HFF-Myc (cell line): ENCODE results near the gene ARID4B.

Experiments
- DNase-seq: peaks from one replicate; pipeline ENCODE4 v3.0.0-alpha.2; 2011; ENCODE audit warnings: low read depth; ENCODE audit errors: extremely low read depth
- H3K4me3 ChIP-seq: replicated peaks from 2 replicates; pipeline ENCODE4 v1.5.1; 2011; ENCODE audit warnings: low read depth, mild to moderate bottlenecking, control low read depth, low read length
- TF ChIP-seq, protein P1 (sequence below): IDR thresholded peaks from 2 replicates; pipeline ENCODE4 v1.5.1; 2012; ENCODE audit warnings: mild to moderate bottlenecking, low read depth, low read length, control low read depth; ENCODE audit errors: missing control alignments

Gene ARID4B

DNA sequence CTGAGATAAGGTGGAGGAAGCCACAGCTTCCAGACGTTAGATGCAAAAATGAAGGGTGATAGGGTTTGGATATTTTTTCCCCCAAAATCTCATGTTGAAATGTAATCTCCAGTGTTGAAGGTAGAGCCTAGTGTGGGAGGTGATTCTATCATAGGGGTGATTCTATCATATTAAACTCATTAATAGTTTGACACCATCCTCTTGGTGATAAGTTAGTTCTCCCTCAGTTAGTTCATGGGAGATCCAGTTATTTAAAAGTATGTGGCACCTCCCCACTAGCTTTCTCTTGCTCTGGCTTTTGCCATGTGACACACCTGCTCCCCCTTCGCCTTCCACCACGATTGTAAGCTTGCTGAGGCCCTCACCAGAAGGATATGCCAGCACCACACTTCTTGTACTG is 30.9 kb upstream of the ARID4B start:
- TF ChIP-seq, protein P1, sequence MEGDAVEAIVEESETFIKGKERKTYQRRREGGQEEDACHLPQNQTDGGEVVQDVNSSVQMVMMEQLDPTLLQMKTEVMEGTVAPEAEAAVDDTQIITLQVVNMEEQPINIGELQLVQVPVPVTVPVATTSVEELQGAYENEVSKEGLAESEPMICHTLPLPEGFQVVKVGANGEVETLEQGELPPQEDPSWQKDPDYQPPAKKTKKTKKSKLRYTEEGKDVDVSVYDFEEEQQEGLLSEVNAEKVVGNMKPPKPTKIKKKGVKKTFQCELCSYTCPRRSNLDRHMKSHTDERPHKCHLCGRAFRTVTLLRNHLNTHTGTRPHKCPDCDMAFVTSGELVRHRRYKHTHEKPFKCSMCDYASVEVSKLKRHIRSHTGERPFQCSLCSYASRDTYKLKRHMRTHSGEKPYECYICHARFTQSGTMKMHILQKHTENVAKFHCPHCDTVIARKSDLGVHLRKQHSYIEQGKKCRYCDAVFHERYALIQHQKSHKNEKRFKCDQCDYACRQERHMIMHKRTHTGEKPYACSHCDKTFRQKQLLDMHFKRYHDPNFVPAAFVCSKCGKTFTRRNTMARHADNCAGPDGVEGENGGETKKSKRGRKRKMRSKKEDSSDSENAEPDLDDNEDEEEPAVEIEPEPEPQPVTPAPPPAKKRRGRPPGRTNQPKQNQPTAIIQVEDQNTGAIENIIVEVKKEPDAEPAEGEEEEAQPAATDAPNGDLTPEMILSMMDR: no peak
- DNase-seq: no peak
- H3K4me3 ChIP-seq: no peak overlapping the region

DNA sequence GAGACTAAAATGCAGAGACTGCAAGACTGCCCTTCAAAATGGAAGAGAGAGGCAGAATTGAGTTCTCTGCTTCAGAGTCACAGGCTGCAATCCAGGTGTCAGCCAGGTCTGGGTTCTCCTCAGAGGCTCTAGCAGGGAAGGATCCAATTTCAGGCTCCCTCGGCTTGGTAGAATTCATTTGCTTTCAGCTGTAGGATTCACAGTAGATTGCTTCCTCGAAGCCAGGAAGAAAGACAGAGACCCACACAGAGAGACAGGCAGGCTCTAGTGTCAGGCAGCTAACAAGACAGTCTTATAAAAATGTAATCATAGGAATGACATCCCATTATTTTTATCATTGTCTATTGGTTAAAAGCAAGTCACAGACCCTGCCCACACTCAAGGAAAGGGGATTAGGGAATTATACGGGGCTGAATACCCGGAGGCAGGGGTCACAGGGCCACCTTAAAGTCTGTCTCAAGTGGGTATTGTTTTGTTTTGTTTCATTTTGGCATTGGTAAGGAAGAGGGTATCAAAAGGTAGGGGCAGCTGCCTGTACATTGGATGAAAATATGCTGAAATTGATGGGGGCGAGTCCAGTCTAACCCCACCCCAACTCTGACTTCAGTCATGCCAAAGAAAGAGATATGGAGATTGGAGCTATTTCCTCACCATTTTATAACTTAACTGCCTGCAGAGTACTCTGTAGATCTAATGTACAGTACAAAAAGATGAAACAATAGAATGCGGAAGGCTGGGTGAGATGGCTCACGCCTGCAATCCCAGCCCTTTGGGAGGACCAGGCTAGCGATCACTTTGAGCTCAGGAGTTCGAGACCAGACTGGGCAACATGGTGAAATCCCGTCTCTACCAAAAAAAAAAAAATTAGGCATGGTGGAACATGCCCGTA is 29.8 kb upstream of the ARID4B start:
- TF ChIP-seq, protein P1: no peak
- no peak for DNase-seq
- no peak overlapping the region for H3K4me3 ChIP-seq

DNA sequence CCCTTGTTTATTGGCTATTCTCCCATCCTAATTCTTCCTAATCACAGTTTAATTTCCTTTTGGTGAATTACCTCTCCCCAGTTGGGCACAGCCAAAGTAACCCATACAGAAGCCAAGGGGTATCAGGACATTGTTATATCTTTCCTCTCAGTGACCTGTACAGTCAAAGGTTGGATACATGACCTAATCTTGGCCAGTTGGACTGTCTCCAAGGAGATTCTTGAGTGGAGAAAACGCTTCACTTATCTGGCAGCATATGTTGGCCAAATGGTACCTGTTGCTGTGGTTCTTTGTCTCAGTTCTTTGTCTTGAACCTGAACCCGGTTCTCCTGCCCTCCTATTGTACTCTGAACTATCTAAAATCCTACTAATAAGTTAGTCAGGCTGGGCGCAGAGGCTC is 23.9 kb upstream of the ARID4B start:
- H3K4me3 ChIP-seq: no peak overlapping the region
- no peak for DNase-seq
- TF ChIP-seq, protein P1: no peak

DNA sequence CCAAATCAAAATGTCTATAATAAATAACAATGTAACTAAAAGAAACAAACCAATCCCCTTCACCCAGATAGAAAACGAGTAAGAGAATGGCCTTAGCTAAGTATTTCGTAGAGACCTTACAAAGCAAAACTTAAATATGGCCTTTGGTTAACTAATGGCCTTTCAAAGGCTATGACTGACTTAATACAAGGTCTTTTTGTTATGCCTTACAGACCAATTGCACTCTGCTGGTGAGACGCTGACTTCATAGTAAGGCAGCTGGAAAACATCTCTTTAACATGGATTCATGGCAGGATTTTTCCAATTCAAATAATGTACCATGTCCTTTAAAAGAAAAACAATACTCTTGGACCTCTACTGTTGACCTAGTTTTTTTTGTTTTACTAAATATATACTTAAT is 23.5 kb upstream of the ARID4B start:
- H3K4me3 ChIP-seq: no peak overlapping the region
- TF ChIP-seq, protein P1: no peak
- no peak for DNase-seq

DNA sequence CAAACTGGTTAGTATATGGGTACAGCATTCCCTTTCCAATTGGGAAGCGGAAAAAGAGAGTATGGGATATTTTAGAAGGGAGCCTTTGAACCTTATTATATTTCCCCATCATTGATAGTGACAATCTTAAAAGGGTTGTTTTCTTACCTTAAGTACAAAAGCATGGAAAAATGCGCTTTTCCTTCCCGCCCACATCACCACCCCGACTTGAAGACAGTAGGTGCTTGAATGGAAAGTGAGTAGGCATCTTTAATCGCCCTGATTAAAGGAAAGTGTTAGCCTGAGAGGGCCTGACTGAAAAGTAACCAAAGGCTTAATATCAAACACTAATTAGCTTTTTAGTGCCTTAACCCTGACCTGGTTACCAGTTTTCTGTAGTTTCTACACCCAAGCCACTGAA is 15.7 kb upstream of the ARID4B start:
- H3K4me3 ChIP-seq: no peak overlapping the region
- no peak for DNase-seq
- TF ChIP-seq, protein P1: no peak

DNA sequence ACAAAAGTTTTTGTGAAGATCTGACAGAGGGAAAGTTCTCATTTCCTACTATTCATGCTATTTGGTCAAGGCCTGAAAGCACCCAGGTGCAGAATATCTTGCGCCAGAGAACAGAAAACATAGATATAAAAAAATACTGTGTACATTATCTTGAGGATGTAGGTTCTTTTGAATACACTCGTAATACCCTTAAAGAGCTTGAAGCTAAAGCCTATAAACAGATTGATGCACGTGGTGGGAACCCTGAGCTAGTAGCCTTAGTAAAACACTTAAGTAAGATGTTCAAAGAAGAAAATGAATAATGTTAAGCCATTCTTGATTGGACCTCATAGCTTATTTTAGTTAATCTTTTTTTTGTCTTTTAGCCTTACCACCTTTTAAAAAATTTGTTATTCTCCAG is 14.5 kb upstream of the ARID4B start:
- DNase-seq: no peak
- no peak overlapping the region for H3K4me3 ChIP-seq
- TF ChIP-seq, protein P1: no peak
